ENCODE data around the gene RBCK1. TPM values are rescaled to one million over a fixed set of nuclear protein-coding genes. Genes with fewer than 3 reads are reported as not detected.
"Not testable (repeated sequence)": the region's sequence is repeated elsewhere in the genome, so short reads cannot be mapped to it uniquely, and the experiment has no call there.

RBCK1 gene
- total and polyA plus RNA-seq, 8 donors: 30.7 to 211 (median 98.2) TPM

DNA sequence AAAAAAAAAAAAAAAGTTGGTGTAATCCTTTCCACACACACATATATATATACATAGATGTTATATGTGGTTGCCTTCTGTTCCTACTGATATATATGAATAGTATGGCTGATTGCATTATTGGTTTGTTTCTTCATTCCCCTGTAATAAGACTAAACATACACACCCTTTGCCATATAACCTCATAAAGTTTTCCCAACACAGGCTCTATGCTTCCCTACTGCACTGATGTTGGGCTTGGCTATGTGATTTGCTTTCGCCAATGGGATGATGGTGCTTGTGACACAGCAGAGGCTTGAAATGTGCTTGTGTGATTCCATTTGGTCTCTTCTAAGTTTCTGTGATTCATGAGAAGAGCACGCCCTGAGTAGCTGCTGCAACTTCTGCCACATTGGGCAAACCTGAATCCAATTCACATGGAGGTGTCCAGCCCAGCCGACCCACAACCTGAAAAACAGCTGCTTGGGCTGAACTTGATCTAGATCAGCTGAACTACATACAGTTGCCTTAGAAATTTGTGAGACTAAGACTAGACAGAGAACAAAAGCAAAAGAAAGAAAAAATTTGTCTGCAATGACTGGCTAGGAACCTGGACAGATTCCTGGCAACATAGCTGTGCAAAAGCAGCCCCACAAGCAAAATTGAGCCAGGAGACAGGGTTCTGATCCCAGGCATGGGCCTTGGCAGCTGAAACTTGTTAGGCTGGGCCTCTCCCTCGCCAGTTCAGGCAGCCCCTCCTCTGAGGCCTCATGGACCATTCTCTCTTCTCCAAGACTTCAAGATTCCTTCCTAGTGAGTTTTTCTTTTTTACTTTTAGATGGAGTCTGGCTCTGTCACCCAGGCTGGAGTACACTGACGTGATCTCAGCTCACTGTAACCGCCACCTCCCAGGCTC is 67.6 kb downstream of the RBCK1 start:
- Histone ChIP-seq H3K36me3 (peaks cover 0 to 39% (median 21%) of the 10 kb centered on the region in 4 donors), H3K4me3 (no peak overlapping the region), H3K27ac (no peak overlapping the region), H3K4me1 (peaks cover 0 to 7% (median 3%) of the 10 kb centered on the region in 4 donors), H3K27me3 (no peaks in the 10 kb centered on the region), H3K9me3 (peaks cover 0 to 10% (median 0%) of the 10 kb centered on the region in 4 donors)
- 76 to 92% (median 88%) methylated on average over 5 to 6 of the region's 6 CpGs for WGBS, 5 donors
- DNase-seq: peak in 1 of 2 donors; percentile 28
- intact Hi-C loops (cut with DNase I; ENCODE audit: low total_unique reads): loop anchor here (5.0 kb wide), 1 partner anchor 118 kb away; no protein-coding TSS in a partner anchor
- no peak for TF ChIP-seq POLR2AphosphoS5 (IDR thresholded peaks at IDR 0.05)
- no peak for TF ChIP-seq POLR2A (IDR thresholded peaks at IDR 0.05)
- no peak for TF ChIP-seq EP300 (IDR thresholded peaks at IDR 0.05)
- TF ChIP-seq, protein P1, sequence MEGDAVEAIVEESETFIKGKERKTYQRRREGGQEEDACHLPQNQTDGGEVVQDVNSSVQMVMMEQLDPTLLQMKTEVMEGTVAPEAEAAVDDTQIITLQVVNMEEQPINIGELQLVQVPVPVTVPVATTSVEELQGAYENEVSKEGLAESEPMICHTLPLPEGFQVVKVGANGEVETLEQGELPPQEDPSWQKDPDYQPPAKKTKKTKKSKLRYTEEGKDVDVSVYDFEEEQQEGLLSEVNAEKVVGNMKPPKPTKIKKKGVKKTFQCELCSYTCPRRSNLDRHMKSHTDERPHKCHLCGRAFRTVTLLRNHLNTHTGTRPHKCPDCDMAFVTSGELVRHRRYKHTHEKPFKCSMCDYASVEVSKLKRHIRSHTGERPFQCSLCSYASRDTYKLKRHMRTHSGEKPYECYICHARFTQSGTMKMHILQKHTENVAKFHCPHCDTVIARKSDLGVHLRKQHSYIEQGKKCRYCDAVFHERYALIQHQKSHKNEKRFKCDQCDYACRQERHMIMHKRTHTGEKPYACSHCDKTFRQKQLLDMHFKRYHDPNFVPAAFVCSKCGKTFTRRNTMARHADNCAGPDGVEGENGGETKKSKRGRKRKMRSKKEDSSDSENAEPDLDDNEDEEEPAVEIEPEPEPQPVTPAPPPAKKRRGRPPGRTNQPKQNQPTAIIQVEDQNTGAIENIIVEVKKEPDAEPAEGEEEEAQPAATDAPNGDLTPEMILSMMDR (IDR thresholded peaks at IDR 0.05): no peak

DNA sequence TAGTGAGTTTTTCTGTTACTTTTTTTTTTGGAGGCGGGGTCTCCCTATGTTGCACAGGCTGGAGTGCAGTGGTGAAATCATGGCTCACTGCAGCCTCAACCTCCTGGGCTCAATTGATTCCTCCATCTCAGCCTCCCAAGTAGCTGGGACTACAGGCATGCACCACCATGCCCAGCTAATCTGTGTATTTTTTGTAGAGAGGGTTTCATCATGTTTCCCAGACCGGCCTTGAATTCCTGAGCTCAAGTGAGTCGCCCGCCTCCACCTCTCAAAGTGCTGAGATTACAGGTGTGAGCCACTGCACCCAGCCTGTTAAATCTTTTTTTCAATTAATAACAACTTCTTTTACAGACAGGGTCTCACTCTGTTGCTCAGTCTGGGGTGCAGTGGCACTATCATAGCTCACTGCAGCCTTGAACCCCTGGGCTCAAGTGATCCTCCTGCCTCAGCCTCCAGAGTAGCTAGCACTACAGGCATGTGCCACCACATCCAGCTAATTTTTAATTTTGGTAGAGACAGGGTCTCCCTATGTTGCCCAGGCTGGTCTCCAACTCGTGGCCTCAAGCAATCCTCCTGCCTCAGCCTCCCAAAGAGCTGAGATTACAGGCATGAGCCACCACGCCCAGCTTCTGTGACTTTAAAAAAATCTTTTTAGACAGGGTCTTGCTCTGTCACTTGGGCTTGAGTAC is 68.6 kb downstream of the RBCK1 start:
- not testable (repeated sequence) for H3K27me3 ChIP-seq, DNase-seq, H3K9me3 ChIP-seq, H3K4me1 ChIP-seq, H3K27ac ChIP-seq, H3K4me3 ChIP-seq
- WGBS, 5 donors: 90 to 100% (median 96%) methylated on average over 6 of the region's 6 CpGs
- intact Hi-C loops (cut with DNase I; ENCODE audit: low total_unique reads): loop anchor here (5.0 kb wide), 1 partner anchor 119 kb away; no protein-coding TSS in a partner anchor
- H3K36me3 ChIP-seq: peaks cover 0 to 49% (median 31%) of the 10 kb centered on the region in 4 donors

DNA sequence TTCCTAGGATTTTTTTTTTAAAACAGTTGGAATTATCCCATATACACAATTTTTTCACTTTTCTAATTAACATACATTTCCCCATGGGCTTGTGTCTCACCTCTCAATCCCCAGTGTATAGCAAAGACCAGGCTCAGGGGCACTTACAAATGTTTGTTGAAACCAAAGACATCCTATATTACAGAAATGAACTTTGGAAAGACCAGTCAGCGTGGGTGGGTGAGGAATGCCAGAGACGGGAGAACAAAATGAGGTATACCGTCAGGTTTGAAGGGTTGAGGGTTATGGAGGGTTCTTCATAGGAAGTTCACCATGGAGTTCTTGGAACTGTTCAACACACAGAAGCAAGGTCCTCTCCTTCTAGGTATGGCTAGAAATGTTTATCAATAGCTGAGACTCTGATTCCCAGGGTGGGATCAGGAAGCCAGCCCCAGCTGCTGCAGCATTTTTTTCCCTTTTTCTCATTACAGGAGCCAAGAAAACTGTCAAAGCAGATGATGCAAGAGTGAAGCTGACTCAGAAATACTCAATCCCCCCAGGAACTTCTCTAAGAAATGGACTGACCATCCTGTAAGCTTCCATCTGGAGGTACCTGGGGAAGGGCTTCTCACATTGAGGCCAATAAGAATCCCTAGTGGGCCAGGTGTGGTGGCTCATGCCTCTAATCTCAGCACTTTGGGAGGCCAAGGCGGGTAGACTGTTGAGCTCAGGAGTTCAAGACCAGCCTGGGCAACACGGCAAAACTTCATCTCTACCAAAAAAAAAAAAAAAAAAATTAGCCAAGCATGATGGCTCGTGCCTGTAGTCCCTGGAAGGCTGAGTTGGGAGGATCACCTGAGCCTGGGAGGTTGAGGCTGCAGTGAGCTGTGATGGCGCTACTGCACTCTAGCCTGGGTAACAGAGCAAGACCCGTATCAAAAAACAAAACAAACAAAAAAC is 70.2 kb downstream of the RBCK1 start:
- Histone ChIP-seq H3K4me3 (no peak overlapping the region), H3K27me3 (no peaks in the 10 kb centered on the region), H3K27ac (no peak overlapping the region), H3K4me1 (peaks cover 0 to 7% (median 0%) of the 10 kb centered on the region in 4 donors), H3K9me3 (no peaks in the 10 kb centered on the region), H3K36me3 (peaks cover 12 to 65% (median 46%) of the 10 kb centered on the region in 4 donors)
- intact Hi-C loops (cut with DNase I; ENCODE audit: low total_unique reads): loop anchor here (5.0 kb wide), 1 partner anchor 121 kb away; no protein-coding TSS in a partner anchor
- WGBS, 5 donors: 78 to 91% (median 87%) methylated on average over 8 of the region's 8 CpGs
- DNase-seq: no peak
- TF ChIP-seq EP300 (IDR thresholded peaks at IDR 0.05) (no peak), POLR2AphosphoS5 (IDR thresholded peaks at IDR 0.05) (no peak), POLR2A (IDR thresholded peaks at IDR 0.05) (no peak)
- TF ChIP-seq, protein P1 (IDR thresholded peaks at IDR 0.05): no peak

DNA sequence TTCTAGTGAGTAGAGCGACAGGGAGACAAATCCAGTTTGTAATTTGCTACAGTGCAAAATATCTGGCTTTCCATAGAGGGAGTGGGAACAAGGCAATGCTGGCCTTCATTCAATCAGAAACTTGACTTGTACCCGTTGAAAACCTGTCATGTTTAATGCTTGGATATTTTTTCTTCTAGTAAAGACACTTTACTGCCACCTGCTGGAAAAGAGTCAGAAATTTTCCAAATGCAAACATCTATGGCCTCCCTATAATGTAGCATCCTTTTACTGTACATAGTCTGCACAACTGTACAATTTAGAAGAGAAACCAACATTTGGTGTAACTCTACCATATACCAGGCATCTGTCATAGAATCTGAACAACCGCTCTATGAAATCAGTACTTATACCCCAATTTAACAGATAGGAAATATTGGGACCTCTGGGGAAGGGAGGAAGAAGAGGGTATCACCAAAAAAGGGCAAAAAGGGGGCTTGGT is 70.9 kb downstream of the RBCK1 start:
- no peak overlapping the region for H3K27ac ChIP-seq
- H3K27me3 ChIP-seq: no peaks in the 10 kb centered on the region
- peaks cover 0 to 11% (median 0%) of the 10 kb centered on the region in 4 donors for H3K4me1 ChIP-seq
- H3K9me3 ChIP-seq: no peaks in the 10 kb centered on the region
- WGBS, 5 donors: 44 to 54% (median 52%) methylated on average over 3 of the region's 3 CpGs
- peak in 1 of 2 donors; percentile 82 for DNase-seq
- no peak overlapping the region for H3K4me3 ChIP-seq
- TF ChIP-seq POLR2A (IDR thresholded peaks at IDR 0.05) (no peak), EP300 (IDR thresholded peaks at IDR 0.05) (no peak)
- TF ChIP-seq, protein P1 (IDR thresholded peaks at IDR 0.05): peak in 5 of 7 experiments; percentile 19 to 59 (median 43)
- intact Hi-C loops (cut with DNase I; ENCODE audit: low total_unique reads): loop anchor here (5.0 kb wide), 1 partner anchor 122 kb away; no protein-coding TSS in a partner anchor
- peaks cover 19 to 72% (median 50%) of the 10 kb centered on the region in 4 donors for H3K36me3 ChIP-seq

All from stomach (tissue), 9 donors.